Activated gamma-delta T cell treated with Interleukin-2 at 50 U/mL for 16 hours (primary cell): ENCODE data around the gene UFC1.

ENCODE experiments used
- DNase-seq: peaks from one replicate; pipeline ENCODE4 v3.0.0-alpha.2; 2020

Gene UFC1

GRCh38 chr1:161137881-161138280 lies 15.9 kb upstream of the UFC1 start:
- DNase-seq: no peak

DNA sequence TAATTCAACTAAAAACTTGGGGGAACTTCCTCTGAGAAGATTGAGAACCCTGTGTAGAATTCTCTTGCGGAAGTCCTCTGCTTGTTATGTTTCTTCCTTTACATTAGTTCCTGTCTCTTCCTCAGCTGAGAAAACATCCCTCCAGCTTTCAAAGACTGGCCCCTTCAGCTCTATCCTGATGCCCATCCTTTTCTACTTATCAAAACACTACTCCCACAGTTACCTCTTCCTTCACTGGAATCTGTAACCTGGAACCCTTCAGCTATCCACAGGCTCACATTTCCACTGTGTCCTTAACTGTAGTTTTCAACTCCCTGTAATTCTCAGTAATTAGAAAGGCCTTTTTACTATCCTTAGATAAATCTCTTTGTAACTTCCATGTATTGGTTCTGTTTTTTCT lies 15.3 kb upstream of the UFC1 start:
- DNase-seq: no peak

GRCh38 chr1:161139766-161140165 lies 14.0 kb upstream of the UFC1 start:
- DNase-seq: peak; percentile 35

- no peak for DNase-seq
Observed at GRCh38 chr1:161140755-161141400, 12.9 kb upstream of the UFC1 start.

- no peak for DNase-seq
Observed at GRCh38 chr1:161145832-161146231, 7.9 kb upstream of the UFC1 start.

DNA sequence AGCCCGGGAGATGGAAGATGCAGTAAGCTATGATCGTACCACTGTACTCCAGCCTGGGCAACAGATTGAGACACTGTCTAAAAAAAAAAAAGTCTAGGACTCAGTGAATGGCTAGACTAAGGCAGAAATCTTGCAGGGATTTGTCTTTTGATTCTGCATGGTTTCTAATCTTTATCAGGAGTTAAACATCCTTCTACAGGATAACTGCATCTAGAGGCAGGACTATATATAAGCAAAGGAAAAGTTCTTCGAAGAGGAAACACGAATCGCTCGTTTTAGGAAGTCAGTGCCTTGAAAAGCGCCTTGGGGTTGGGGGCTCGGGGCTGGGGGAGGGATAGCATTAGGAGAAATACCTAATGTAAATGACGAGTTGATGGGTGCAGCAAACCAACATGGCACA lies 602 bp upstream of the UFC1 start:
- no peak for DNase-seq

DNA sequence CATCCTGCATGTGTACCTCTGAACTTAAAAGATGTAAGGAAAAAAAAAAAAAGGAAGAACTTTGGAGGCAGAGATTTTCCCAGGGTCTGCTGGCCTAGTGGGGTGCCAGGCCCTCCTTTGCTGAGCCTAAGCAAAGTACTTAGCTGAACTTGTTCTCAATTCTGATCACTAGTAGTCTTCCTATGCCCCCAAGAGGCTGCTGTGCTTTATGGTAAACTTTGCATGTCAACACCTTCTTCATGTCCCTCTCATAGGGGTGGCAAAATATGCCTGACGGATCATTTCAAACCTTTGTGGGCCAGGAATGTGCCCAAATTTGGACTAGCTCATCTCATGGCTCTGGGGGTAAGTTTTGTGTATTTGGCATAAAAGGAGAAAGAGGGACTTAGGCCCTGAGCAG lies 4.1 kb downstream of the UFC1 start:
- no peak for DNase-seq

GRCh38 chr1:161158316-161159010 lies 4.7 kb downstream of the UFC1 start:
- no peak for DNase-seq

GRCh38 chr1:161159087-161159912 lies 5.5 kb downstream of the UFC1 start, which contains the start of gene USP21:
USP21 (plus strand) TSS chr1:161159500; CDS start chr1:161160641, 1,141 bp downstream.
- DNase-seq: peak; percentile 90

DNA sequence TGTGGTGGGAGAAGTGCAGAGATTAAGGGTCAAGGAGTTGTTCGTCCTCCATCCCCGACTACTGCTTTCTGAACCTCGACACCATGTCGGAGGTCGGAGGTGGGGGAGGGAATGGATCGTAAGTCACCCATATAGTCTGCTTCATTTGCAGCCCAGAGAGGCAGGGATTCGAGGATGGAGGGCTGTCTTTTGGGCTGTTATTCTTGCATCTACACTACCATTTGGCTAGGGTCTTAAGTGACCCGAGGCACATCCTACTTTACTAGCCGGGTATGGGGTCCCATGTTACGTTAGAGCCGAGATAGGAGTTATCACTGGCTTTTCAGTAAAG lies 6.1 kb downstream of the UFC1 start:
- DNase-seq: no peak

- DNase-seq: no peak
Observed at GRCh38 chr1:161160671-161161145, 6.9 kb downstream of the UFC1 start.

- DNase-seq: no peak
Observed at GRCh38 chr1:161161652-161162051, 7.9 kb downstream of the UFC1 start.

DNA sequence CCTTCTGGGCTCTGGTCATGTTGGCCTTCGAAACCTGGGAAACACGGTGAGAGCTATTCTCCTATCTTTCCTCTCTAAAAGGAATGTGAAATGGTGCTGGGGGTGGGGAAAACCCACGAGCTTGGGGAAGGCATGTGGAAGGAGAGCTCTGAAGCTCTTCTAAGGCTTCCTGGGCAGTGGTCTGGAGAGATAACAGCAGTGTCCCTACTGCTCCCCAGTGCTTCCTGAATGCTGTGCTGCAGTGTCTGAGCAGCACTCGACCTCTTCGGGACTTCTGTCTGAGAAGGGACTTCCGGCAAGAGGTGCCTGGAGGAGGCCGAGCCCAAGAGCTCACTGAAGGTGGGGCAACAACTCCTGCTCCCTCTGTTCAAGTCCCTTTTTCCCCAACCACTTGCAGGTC lies 8.3 kb downstream of the UFC1 start:
- DNase-seq: no peak

DNA sequence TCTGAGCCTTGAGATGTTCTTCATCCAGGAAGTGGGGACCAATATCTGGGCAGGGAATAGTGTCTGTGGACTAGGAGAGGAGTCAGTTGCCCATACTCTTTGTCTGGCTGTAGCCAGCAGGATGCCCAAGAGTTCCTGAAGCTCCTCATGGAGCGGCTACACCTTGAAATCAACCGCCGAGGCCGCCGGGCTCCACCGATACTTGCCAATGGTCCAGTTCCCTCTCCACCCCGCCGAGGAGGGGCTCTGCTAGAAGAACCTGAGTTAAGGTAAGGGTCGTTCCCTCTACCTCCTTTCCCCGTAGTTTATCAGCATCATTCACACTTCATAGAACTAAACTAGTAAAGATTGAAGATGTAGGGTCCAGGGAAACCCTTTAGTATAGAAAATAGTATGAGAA lies 9.0 kb downstream of the UFC1 start:
- DNase-seq: no peak

DNA sequence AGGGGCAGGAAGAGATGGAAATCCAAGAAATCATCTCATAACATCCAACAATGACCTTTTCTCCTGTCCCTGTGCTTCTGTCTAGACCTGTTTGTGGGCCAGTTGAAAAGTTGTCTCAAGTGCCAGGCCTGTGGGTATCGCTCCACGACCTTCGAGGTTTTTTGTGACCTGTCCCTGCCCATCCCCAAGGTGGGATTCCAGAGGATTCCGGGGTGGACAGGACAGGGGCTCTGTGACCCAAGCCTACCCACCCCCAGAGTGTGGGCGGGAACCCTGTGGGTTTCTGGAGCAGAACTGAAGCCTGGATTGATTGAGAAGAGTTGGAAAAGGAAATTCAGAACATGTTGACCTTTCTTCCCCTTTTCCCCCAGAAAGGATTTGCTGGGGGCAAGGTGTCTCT lies 10.0 kb downstream of the UFC1 start:
- no peak for DNase-seq

GRCh38 chr1:161164901-161165610 lies 11.3 kb downstream of the UFC1 start:
- no peak for DNase-seq

DNA sequence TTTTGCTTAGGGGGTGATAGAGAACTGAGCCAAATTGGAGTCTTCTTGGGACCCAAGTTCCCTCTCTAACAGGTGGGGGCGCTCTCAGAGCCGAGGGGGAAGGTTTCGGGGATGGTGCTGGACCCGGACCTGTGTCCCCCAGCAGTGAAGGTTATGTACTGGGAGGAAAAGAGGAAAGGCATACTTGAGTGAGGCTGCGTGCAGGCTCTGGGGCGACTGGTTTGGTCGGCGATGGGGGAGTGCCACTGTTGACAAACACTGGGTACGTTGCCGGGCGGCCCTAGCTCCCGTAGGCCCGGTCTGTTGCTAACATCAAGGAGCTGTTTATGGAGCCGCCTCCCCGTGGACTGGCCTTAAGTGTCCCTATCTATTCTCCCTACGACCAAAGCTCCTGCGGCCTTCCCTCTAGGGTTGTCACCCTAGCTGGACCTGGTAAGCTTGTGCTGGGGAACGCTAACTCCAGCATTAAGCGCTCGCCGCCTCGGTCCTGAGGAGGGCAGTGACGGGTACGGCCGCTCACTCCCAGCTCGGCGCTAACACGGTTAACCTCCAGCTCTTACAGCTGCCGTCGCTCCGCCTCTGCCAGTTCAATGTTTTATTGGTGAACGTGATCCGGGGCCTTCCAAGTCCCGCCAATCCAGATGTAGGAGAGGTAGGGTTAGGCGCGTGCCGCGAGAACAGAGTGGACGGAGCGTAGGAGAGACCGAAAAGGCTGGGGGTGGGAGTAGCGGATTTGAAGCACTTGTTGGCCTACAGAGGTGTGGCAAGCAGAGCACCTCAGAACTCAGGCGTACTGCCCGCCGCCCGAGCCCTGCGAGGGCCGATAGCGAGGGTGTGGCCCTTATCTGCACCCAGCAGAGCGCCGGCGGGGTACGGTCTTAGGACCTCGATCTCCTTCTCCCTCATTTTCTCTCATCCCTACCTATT lies 12.2 kb downstream of the UFC1 start, which contains the start of gene PPOX:
PPOX (plus strand) TSS at position 685 of the 927 bp plus-strand sequence. CDS start 422 bp downstream, outside the sequence.
- DNase-seq: peak; percentile 91

DNA sequence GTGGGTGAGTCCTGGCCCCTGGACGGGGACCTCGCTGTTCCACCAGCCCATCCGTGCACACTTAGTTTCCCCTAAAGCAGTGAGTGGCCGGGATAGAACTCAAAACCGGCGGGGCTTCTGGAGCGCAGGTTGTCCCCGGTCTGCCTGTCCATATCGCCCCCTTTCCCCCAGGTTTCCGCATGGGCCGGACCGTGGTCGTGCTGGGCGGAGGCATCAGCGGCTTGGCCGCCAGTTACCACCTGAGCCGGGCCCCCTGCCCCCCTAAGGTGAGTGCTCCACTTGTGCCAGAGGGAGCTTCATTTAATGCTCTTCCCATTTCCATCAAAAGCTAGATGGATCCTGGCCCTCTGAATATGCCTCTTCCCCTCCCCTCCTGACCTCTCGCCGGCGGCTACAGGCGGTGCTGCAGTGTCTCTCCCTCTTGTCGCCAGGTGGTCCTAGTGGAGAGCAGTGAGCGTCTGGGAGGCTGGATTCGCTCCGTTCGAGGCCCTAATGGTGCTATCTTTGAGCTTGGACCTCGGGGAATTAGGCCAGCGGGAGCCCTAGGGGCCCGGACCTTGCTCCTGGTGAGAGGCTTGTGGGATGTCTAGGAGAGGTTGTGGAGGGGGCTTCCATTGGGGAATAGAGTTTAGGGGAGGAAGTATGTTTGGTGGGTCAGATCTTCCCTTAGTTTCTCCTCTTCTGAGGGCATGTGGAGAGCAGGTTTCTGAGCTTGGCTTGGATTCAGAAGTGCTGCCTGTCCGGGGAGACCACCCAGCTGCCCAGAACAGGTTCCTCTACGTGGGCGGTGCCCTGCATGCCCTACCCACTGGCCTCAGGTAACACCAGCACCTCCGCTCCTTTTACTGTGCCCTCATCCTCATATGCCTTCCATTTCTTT lies 13.1 kb downstream of the UFC1 start:
- no peak for DNase-seq

DNA sequence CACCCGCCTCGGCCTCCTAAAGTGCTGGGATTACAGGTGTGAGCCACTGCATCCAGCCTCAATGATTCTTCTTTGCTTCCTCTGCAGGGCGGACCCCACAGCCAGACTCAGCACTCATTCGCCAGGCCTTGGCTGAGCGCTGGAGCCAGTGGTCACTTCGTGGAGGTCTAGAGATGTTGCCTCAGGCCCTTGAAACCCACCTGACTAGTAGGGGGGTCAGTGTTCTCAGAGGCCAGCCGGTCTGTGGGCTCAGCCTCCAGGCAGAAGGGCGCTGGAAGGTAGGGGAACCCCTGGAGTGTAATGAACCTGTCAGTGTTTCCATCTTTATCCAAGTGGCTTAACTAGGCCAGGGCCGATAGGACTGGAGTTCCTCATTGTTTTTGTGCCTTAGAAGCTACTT lies 15.1 kb downstream of the UFC1 start:
- no peak for DNase-seq

DNA sequence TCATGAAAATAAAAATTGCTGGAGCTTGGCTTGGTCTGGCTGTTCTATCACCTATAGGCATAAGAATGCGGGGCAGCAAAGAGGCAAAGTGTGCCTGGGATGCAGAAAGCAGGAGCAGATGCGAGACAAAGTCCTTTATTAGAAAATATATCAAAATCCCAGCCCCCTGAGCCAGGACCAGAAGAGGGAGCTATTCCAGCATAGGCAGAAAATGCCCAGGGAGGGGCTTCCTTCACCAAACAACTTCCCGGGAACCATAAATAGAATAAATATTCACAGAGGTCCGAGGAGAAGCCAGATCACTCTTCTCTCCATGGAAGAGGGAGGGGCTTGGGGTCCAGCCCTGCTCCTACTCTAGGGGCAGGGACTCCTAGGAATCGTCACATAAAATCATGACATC lies 17.4 kb downstream of the UFC1 start:
- DNase-seq: no peak

GRCh38 chr1:161171696-161172095 lies 17.9 kb downstream of the UFC1 start:
- DNase-seq: no peak
